Measurements from ENCODE around the gene CLDN5.

The CLDN5 gene

GRCh38 chr22:19522190-19522880 is 1.9 kb downstream of the CLDN5 start:
- DNase-seq (ENCODE audit: low read depth): no peak

- no peak for DNase-seq (ENCODE audit: low read depth)
Observed at GRCh38 chr22:19520566-19521305, 3.5 kb downstream of the CLDN5 start.

GRCh38 chr22:19520007-19520406 is 4.2 kb downstream of the CLDN5 start:
- no peak for DNase-seq (ENCODE audit: low read depth)

GRCh38 chr22:19519041-19519926 is 4.9 kb downstream of the CLDN5 start:
- DNase-seq (ENCODE audit: low read depth): no peak

GRCh38 chr22:19518635-19519034 is 5.6 kb downstream of the CLDN5 start:
- no peak for DNase-seq (ENCODE audit: low read depth)

- no peak for DNase-seq (ENCODE audit: low read depth)
Observed at GRCh38 chr22:19517919-19518611, 6.1 kb downstream of the CLDN5 start.

GRCh38 chr22:19517171-19517500 is 7.1 kb downstream of the CLDN5 start:
- no peak for DNase-seq (ENCODE audit: low read depth)

GRCh38 chr22:19516378-19517170 is 7.6 kb downstream of the CLDN5 start:
- DNase-seq (ENCODE audit: low read depth): no peak

- DNase-seq (ENCODE audit: low read depth): no peak
Observed at GRCh38 chr22:19515654-19516377, 8.4 kb downstream of the CLDN5 start.

- DNase-seq (ENCODE audit: low read depth): no peak
Observed at GRCh38 chr22:19514831-19515565, 9.2 kb downstream of the CLDN5 start.

GRCh38 chr22:19513823-19514222 is 10.4 kb downstream of the CLDN5 start:
- DNase-seq (ENCODE audit: low read depth): no peak

- no peak for DNase-seq (ENCODE audit: low read depth)
Observed at GRCh38 chr22:19510919-19511341, 13.3 kb downstream of the CLDN5 start.

- DNase-seq (ENCODE audit: low read depth): no peak
Observed at GRCh38 chr22:19509923-19510322, 14.3 kb downstream of the CLDN5 start.

GRCh38 chr22:19509191-19509590 is 15.0 kb downstream of the CLDN5 start:
- no peak for DNase-seq (ENCODE audit: low read depth)

- no peak for DNase-seq (ENCODE audit: low read depth)
Observed at GRCh38 chr22:19508024-19508776, 16.0 kb downstream of the CLDN5 start.

GRCh38 chr22:19507534-19507861 is 16.7 kb downstream of the CLDN5 start:
- no peak for DNase-seq (ENCODE audit: low read depth)

GRCh38 chr22:19506212-19506611 is 18.0 kb downstream of the CLDN5 start:
- no peak for DNase-seq (ENCODE audit: low read depth)

GRCh38 chr22:19505735-19506126 is 18.5 kb downstream of the CLDN5 start:
- DNase-seq (ENCODE audit: low read depth): no peak

Data from stimulated activated CD8-positive, alpha-beta memory T cell treated with anti-CD3 and anti-CD28 coated beads, Interleukin-15, amount 100 ng/mL, for 1 hour (primary cell).